SK-N-SH (cell line): Measurements from ENCODE around the gene ALG9.
"Not testable (repeated sequence)": the region's sequence is repeated elsewhere in the genome, so short reads cannot be mapped to it uniquely, and the experiment has no call there.

Experiments used
- RAD21 ChIP-seq: IDR thresholded peaks from 2 replicates; pipeline ENCODE4 v1.6.1; 2012; ENCODE audit warnings: mild to moderate bottlenecking, low read length
- RCOR1 ChIP-seq: fragments of 150-350 bp; IDR thresholded peaks from 2 replicates; pipeline ENCODE4 v1.6.1; 2017; ENCODE audit warnings: antibody characterized with exemption, low read length

- not testable (repeated sequence) for TF ChIP-seq RAD21, RCOR1
Observed at GRCh38 chr11:111885053-111885452, 13.7 kb upstream of the ALG9 start.
